ENCODE measurements around the gene NTM.

DNA sequence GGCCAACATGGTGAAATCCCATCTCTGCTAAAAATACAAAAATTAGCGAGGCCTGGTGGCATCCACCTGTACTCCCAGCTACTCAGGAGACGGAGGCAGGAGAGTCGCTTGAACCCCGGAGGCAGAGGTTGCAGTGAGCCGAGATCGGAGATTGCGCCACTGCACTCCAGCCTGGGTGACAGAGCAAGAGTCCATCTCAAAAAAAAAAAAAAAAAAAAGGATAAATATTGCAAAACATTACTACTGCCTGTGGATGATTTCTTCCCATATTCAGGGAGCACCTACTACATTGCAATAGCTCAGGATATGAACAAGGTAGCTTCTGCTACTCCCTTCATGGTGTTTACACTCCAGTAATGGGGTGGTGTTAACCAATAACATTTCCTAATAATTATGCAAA is 980.6 kb downstream of the NTM start:
- TF ChIP-seq, protein P1, sequence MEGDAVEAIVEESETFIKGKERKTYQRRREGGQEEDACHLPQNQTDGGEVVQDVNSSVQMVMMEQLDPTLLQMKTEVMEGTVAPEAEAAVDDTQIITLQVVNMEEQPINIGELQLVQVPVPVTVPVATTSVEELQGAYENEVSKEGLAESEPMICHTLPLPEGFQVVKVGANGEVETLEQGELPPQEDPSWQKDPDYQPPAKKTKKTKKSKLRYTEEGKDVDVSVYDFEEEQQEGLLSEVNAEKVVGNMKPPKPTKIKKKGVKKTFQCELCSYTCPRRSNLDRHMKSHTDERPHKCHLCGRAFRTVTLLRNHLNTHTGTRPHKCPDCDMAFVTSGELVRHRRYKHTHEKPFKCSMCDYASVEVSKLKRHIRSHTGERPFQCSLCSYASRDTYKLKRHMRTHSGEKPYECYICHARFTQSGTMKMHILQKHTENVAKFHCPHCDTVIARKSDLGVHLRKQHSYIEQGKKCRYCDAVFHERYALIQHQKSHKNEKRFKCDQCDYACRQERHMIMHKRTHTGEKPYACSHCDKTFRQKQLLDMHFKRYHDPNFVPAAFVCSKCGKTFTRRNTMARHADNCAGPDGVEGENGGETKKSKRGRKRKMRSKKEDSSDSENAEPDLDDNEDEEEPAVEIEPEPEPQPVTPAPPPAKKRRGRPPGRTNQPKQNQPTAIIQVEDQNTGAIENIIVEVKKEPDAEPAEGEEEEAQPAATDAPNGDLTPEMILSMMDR (IDR thresholded peaks at IDR 0.05; ENCODE audit: control extremely low read depth in 1 of 3, insufficient read depth in 1 of 3, low read depth in 1 of 3, low read length in 3 of 3), result no peak
- TF ChIP-seq EZH2 (IDR thresholded peaks at IDR 0.05; ENCODE audit: low read depth, low read length, severe bottlenecking) (no peak), EP300 (IDR thresholded peaks at IDR 0.05; ENCODE audit: borderline replicate concordance in 1 of 2, low read depth in 2 of 2, low read length in 2 of 2) (no peak)
